Measurements from ENCODE around the gene ANO1.
"Not testable (repeated sequence)": the region's sequence is repeated elsewhere in the genome, so short reads cannot be mapped to it uniquely, and the experiment has no call there.

Gene ANO1

GRCh38 chr11:70032943-70033710, 45.0 kb upstream of the ANO1 start:
- no peak overlapping the region for H3K4me3 ChIP-seq (ENCODE audit: low read depth, low read length)
- no peak for TF ChIP-seq CTCF (IDR thresholded peaks at IDR 0.05; ENCODE audit: control insufficient read depth, extremely low read depth, insufficient read depth)
- no peak for DNase-seq (ENCODE audit: low read depth)

DNA sequence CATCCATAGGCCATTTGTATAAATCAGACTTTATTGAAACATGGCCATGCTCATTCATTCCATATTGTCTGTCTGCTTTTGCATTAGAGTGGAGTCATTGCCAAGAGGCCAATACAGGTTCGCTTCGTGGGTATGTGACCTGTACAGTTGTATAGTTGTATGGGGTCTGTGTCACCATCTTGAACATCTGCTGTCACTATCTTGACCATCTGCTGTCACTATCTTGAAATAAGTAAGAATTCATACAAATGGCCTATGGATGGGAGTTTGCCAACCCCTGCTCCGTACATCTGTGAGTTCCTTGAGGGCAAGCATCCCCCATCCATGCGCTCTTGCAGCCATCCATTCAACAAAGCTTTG, 44.4 kb upstream of the ANO1 start:
- H3K4me3 ChIP-seq (ENCODE audit: low read depth, low read length), result no peak overlapping the region
- no peak for TF ChIP-seq CTCF (IDR thresholded peaks at IDR 0.05; ENCODE audit: control insufficient read depth, extremely low read depth, insufficient read depth)
- no peak for DNase-seq (ENCODE audit: low read depth)

DNA sequence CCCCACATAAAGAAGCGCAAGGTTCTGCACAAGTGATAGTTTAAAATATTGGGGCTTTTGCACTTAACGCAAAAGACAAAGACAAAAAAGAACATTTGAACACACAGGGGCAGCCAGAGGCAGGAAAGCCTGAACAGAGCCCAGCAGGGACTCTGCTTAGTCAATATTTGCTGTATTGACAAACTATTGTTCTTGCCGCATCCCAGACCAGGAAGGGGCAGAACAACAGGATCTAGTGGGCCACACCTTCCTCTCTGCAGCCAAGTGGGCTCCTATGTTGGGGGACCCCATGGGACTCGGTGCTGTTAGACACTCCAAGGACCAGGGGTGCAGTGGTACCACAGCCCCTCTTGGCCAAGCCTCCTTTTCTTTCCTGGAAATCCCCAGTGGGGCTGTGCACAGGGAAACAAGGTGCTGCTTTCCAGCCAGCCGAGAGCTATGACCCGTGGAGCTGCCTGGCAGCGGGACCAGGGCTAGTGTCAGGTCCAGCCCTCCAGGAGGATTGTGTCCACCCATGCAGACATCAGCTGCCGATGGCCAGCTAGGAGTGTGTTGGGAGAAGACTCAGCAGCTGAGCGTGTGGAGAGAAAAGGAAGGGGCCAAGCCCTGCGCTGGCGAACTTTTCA, 43.3 kb upstream of the ANO1 start:
- no peak for TF ChIP-seq CTCF (IDR thresholded peaks at IDR 0.05; ENCODE audit: control insufficient read depth, extremely low read depth, insufficient read depth)
- H3K4me3 ChIP-seq (ENCODE audit: low read depth, low read length), result no peak overlapping the region
- no peak for DNase-seq (ENCODE audit: low read depth)

DNA sequence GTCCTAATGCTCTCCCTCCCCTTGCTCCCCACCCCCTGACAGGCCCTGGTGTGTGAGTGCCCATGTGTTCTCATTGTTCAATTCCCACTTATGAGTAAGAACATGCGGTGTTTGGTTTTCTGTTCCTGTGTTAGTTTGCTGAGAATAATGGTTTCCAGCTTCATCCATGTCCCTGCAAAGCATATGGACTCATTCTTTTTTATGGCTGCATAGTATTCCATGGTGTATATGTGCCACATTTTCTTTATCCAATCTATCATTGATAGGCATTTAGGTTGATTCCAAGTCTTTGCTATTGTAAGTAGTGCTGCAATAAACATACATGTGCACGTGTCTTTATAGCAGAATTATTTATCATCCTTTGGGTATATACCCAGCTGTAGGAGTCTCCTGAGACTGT, 42.5 kb upstream of the ANO1 start:
- DNase-seq (ENCODE audit: low read depth); H3K4me3 ChIP-seq (ENCODE audit: low read depth, low read length): not testable (repeated sequence)

DNA sequence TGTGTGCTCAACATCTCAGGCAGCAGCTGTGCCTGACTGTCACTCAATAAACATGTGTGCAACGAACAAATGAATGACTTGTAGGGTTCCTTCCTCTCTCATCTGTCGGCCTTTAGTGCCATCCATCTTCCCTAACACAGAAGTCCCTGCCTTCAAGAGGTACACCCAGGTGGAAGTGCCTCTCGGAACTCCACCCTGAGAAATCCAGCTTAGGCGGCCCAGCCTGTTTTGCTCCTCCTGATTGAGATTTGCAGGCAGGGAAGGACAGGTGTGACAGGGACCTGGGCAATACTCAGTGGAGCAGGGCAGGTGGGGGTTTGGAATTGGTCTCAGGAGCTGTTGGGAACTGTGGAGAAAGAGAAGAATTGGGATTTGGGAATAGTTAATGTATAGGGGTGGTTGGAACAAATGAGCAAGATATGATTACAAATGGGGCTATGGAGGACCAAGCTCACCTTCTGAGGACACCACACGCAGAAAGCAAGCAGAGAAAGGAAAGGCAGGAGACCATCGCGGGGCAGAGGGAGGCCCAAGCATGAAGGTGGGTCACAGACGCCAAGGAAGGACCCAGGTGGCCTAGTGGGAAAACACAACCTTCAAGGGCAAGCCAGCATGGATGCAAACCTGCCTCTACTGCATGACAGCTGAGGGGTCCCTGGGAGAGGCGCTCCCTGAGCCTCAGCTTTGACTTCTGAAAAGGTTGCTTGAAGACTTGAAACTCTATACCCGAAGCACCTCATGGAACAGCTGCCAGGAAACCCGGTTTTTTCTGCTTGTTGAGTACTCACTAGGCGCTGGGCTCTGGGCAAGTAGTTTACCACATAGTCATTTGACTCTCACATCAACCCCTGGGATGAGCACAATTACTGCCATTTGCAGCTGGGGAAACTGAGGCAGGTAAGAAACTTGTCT, 40.9 kb upstream of the ANO1 start:
- no peak for DNase-seq (ENCODE audit: low read depth)
- TF ChIP-seq CTCF (IDR thresholded peaks at IDR 0.05; ENCODE audit: control insufficient read depth, extremely low read depth, insufficient read depth), result no peak
- H3K4me3 ChIP-seq (ENCODE audit: low read depth, low read length), result no peak overlapping the region

- TF ChIP-seq CTCF (IDR thresholded peaks at IDR 0.05; ENCODE audit: control insufficient read depth, extremely low read depth, insufficient read depth), result no peak
- H3K4me3 ChIP-seq (ENCODE audit: low read depth, low read length), result no peak overlapping the region
- no peak for DNase-seq (ENCODE audit: low read depth)
Observed at GRCh38 chr11:70038034-70038834, 39.9 kb upstream of the ANO1 start.

All from LNCaP clone FGC (cell line).